Heart right ventricle (tissue), 16 donors: Measurements from ENCODE around the gene SBK3. TPM values are rescaled to one million over a fixed set of nuclear protein-coding genes. Genes with fewer than 3 reads are reported as not detected.
"Not testable (repeated sequence)": the region's sequence is repeated elsewhere in the genome, so short reads cannot be mapped to it uniquely, and the experiment has no call there.

Source experiments
- ATAC-seq, 8 donors: fragments of 200-7000 bp; cut with Tn5 transposase; one replicate each; pipeline ENCODE4 v1.9.1; 2020; ENCODE audit warnings: mild to moderate bottlenecking in 8 of 8, moderate library complexity in 8 of 8, moderate number of reproducible peaks in 1 of 8
- DNase-seq, 2 donors: peaks; one replicate each; pipeline ENCODE4 v3.0.0-alpha.2; 2020
- H3K27ac ChIP-seq, 10 donors: fragments of 200-600 bp; sonication (generic) in 2 of 10; one replicate each; pipeline versions ENCODE4 v1.5.0 to v1.8.0; 2020 to 2022; ENCODE audit warnings: mild to moderate bottlenecking in 3 of 10
- H3K27me3 ChIP-seq, 7 donors: fragments of 200-600 bp; one replicate each; pipeline ENCODE4 v1.8.0; 2021 to 2022; ENCODE audit warnings: mild to moderate bottlenecking in 2 of 7
- H3K36me3 ChIP-seq, 9 donors: fragments of 200-600 bp; sonication (generic) in 1 of 9; one replicate each; pipeline versions ENCODE4 v1.5.0 to v1.8.0; 2020 to 2022; ENCODE audit warnings: mild to moderate bottlenecking in 2 of 9
- H3K4me1 ChIP-seq, 9 donors: fragments of 200-600 bp; sonication (generic) in 1 of 9; one replicate each; pipeline versions ENCODE4 v1.5.0 to v1.8.0; 2020 to 2022; ENCODE audit warnings: mild to moderate bottlenecking in 4 of 9
- H3K4me3 ChIP-seq, 10 donors: fragments of 200-600 bp; sonication (generic) in 2 of 10; one replicate each; pipeline versions ENCODE4 v1.5.0 to v1.8.0; 2020 to 2022; ENCODE audit warnings: mild to moderate bottlenecking in 7 of 10, moderate library complexity in 2 of 10
- H3K9me3 ChIP-seq, 11 donors: fragments of 200-600 bp in 10 of 11; sonication (generic) in 2 of 11; one replicate each; pipeline versions ENCODE4 v1.5.0 to v1.8.0; 2013 to 2022; ENCODE audit warnings: mild to moderate bottlenecking in 2 of 11, control low read depth in 1 of 11, moderate library complexity in 1 of 11
- WGBS, 2 donors: extraction: QIAGEN DNeasy Blood & Tissue Kit; methylation state at CpG; one replicate each; pipeline ENCODE4 v1.1.7; 2013; ENCODE audit warnings: inconsistent platforms in 1 of 2; 5-methylcytosine and 5-hydroxymethylcytosine counted together
- intact Hi-C, 10 donors: fragments of 100-400 bp; cut with DNase I; formaldehyde crosslinking; loops; one replicate each; pipeline versions ENCODE4 v1.11.1 to v1.14.2; 2022
- polyA plus RNA-seq, 2 donors: library from polyadenylated mRNA; stranded (reverse); fragments of 200-250 nt; gene quantifications; one replicate each; pipeline ENCODE4 v1.2.3, GENCODE V29; 2013
- total RNA-seq, 10 donors: library from RNA; stranded (reverse); fragmentation: NEBNext Ultra II Directional in 3 of 10; extraction: Animal tissue kit (Norgen Biotek cat#: 25700) in 3 of 10; gene quantifications; one replicate each; pipeline versions ENCODE4 v1.2.1 to v1.2.4, GENCODE V29; 2021 to 2023
- TF ChIP-seq, protein P1 (sequence below), 9 donors: fragments of 200-600 bp; sonication (generic) in 2 of 9; IDR thresholded peaks; one replicate each; pipeline versions ENCODE4 v1.5.0 to v1.8.0; 2021 to 2022; ENCODE audit warnings: antibody characterized with exemption in 9 of 9, mild to moderate bottlenecking in 5 of 9, moderate library complexity in 1 of 9
- donor health status: Arrhythmogenic right ventricular cardiomyopathy.
- donor health status: ischemic (EF 13 %, LVEDD 7.1; RV severe dilation, severe dysfunction).
- donor health status: healthy with polysubstance abuse.
- donor health status: DM: no; HTN: yes; CAD: no.
- donor health status: DM: no; HTN: no; CAD: no.
- donor health status: ischemic (EF 25% LVEDD 6.9; RV normal size, moderate dysfunction).
- donor health status: ischemic (EF 25% LVEDD 5.7; RV mildly dilated, moderate dysfunction).
- donor health status: healthy.
- donor health status: DM: yes; HTN: yes; CAD: no.
- donor health status: Ischemic cardiomyopathy.
- donor health status: ischemic (EF 35%, LVEDD 5.7; RV mildly dilated, moderate dysfunction).
- donor health status: nonischemic (EF 11% LVEDD 7.7; RV severe dilation, severe dysfunction).
- donor health status: DM: yes; HTN: yes; CAD: no.
- donor health status: PGD.
- donor health status: ischemic (EF 29% LVEDD 5.4; RV normal size, mild dysfunction).
- donor health status: nonischemic (EF 23%, LVEDD 6.1; RV moderate dilation, normal function).

The SBK3 gene
- total and polyA plus RNA-seq, 12 donors = 2.0 to 33.3 (median 7.3) TPM

DNA sequence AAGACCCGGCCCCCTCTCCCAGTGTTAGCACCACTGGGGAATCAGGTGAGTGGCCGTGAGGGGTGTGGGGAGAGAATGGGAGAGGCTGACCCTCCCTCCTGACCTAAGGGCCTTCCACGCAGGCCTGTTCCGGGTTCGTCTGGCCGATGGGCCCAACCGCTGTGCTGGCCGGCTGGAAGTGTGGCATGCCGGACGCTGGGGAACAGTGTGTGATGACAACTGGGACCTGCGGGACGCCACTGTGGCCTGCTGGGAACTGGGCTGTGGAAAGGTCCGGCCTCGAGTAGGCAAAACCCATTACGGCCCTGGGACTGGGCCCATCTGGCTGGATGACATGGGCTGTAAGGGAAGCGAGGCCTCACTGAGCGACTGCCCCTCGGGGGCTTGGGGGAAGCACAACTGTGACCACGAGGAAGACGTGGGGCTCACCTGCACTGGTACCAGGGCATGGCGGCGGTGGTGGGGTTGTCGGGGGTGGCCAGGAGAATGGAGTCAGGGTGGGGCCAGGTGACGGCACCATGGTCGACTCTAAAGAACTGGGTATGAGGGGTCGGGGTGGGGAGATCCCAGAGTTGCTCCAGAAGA, 44.9 kb downstream of the SBK3 start:
- no peaks in the 10 kb centered on the region for H3K9me3 ChIP-seq
- H3K4me3 ChIP-seq = no peak overlapping the region
- TF ChIP-seq, protein P1, sequence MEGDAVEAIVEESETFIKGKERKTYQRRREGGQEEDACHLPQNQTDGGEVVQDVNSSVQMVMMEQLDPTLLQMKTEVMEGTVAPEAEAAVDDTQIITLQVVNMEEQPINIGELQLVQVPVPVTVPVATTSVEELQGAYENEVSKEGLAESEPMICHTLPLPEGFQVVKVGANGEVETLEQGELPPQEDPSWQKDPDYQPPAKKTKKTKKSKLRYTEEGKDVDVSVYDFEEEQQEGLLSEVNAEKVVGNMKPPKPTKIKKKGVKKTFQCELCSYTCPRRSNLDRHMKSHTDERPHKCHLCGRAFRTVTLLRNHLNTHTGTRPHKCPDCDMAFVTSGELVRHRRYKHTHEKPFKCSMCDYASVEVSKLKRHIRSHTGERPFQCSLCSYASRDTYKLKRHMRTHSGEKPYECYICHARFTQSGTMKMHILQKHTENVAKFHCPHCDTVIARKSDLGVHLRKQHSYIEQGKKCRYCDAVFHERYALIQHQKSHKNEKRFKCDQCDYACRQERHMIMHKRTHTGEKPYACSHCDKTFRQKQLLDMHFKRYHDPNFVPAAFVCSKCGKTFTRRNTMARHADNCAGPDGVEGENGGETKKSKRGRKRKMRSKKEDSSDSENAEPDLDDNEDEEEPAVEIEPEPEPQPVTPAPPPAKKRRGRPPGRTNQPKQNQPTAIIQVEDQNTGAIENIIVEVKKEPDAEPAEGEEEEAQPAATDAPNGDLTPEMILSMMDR (IDR thresholded peaks at IDR 0.05) = no peak
- intact Hi-C loops = loop anchor here in 8 of 10 donors (5.0 to 10.0 kb wide), 4 partner anchors 33 to 358 kb away; partner anchors contain the start of gene TNNT1 (in 1 of the 8)
- H3K27me3 ChIP-seq = no peaks in the 10 kb centered on the region
- 95 to 96% methylated on average over 26 of the region's 26 CpGs for WGBS, 2 donors
- DNase-seq (no peak), ATAC-seq (no peak)
- no peak overlapping the region for H3K27ac ChIP-seq
- peaks cover 0 to 20% (median 4%) of the 10 kb centered on the region in 9 donors for H3K4me1 ChIP-seq
- H3K36me3 ChIP-seq = peaks cover 0 to 59% (median 0%) of the 10 kb centered on the region in 9 donors

GRCh38 chr19:55498246-55498840, 47.0 kb downstream of the SBK3 start:
- no peak for DNase-seq
- peaks cover 0 to 14% (median 0%) of the 10 kb centered on the region in 7 donors for H3K27me3 ChIP-seq
- no peak overlapping the region for H3K4me3 ChIP-seq
- H3K9me3 ChIP-seq = no peaks in the 10 kb centered on the region
- TF ChIP-seq, protein P1 (IDR thresholded peaks at IDR 0.05) = no peak
- no peak overlapping the region for H3K27ac ChIP-seq
- intact Hi-C loops = no loop called here
- no peak for ATAC-seq
- WGBS, 2 donors = 42 to 54% methylated on average over 2 of the region's 2 CpGs
- H3K36me3 ChIP-seq = peaks cover 0 to 59% (median 0%) of the 10 kb centered on the region in 9 donors
- peaks cover 3 to 24% (median 8%) of the 10 kb centered on the region in 9 donors for H3K4me1 ChIP-seq

DNA sequence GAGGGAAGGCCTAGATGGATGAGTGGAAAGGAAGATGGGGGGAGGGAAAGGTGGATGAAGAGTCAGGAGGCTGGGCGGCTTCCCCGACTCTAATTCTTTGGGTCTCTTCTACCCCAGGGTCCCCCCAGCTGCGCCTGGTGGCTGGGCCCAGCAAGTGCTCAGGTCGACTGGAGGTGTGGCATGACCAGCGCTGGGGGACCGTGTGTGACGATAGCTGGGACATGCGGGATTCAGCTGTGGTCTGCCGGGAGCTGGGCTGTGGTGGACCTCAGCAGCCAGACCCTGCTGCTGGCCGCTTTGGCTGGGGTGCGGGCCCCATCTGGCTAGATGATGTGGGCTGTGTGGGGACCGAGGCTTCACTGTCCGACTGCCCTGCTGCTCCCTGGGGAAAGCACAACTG, 47.6 kb downstream of the SBK3 start:
- H3K4me1 ChIP-seq = peaks cover 6 to 28% (median 14%) of the 10 kb centered on the region in 9 donors
- no peak overlapping the region for H3K27ac ChIP-seq
- 84 to 90% methylated on average over 13 of the region's 13 CpGs for WGBS, 2 donors
- intact Hi-C loops = no loop called here
- no peaks in the 10 kb centered on the region for H3K9me3 ChIP-seq
- H3K27me3 ChIP-seq = peaks cover 0 to 20% (median 0%) of the 10 kb centered on the region in 7 donors
- no peak for ATAC-seq
- peaks cover 0 to 59% (median 0%) of the 10 kb centered on the region in 9 donors for H3K36me3 ChIP-seq
- H3K4me3 ChIP-seq = no peak overlapping the region
- TF ChIP-seq, protein P1 (IDR thresholded peaks at IDR 0.05) = no peak
- no peak for DNase-seq

GRCh38 chr19:55496820-55497219, 48.5 kb downstream of the SBK3 start:
- intact Hi-C loops, H3K9me3 ChIP-seq, ATAC-seq, H3K27ac ChIP-seq, DNase-seq, H3K4me3 ChIP-seq: not testable (repeated sequence)
- Histone ChIP-seq H3K27me3 (peaks cover 0 to 25% (median 0%) of the 10 kb centered on the region in 7 donors), H3K36me3 (peaks cover 0 to 50% (median 0%) of the 10 kb centered on the region in 9 donors), H3K4me1 (peaks cover 6 to 33% (median 14%) of the 10 kb centered on the region in 9 donors)
- 79 to 86% methylated on average over 10 of the region's 10 CpGs for WGBS, 2 donors
